Measurements from ENCODE around the gene NXF1.

DNA sequence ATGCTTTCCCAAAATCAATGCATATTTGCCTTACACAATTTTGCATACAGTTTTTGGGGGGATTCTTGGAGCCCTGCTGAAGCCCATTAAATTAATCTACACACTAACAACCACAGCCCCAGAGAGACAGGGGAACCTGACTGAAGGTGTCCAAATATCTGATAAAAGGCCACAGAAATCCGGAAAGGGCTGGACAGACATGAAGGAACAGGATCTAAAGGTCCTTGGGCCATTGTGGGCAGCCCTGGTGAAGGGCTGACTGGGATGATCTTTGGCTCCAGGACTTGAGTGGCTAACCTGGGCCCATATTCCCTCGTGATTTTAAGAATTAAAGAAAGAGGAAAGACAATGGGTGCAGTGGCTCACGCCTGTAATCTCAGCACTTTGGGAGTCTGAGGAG, 40.9 kb upstream of the NXF1 start:
- TF ChIP-seq, protein P1, sequence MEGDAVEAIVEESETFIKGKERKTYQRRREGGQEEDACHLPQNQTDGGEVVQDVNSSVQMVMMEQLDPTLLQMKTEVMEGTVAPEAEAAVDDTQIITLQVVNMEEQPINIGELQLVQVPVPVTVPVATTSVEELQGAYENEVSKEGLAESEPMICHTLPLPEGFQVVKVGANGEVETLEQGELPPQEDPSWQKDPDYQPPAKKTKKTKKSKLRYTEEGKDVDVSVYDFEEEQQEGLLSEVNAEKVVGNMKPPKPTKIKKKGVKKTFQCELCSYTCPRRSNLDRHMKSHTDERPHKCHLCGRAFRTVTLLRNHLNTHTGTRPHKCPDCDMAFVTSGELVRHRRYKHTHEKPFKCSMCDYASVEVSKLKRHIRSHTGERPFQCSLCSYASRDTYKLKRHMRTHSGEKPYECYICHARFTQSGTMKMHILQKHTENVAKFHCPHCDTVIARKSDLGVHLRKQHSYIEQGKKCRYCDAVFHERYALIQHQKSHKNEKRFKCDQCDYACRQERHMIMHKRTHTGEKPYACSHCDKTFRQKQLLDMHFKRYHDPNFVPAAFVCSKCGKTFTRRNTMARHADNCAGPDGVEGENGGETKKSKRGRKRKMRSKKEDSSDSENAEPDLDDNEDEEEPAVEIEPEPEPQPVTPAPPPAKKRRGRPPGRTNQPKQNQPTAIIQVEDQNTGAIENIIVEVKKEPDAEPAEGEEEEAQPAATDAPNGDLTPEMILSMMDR (optimal IDR thresholded peaks at IDR 0.05 in 1 of 3, IDR thresholded peaks at IDR 0.05 in 1 of 3, conservative IDR thresholded peaks at IDR 0.05 in 1 of 3; ENCODE audit: extremely low read depth in 1 of 3, insufficient read depth in 2 of 3, low read length in 3 of 3): no peak
- no peak for TF ChIP-seq EZH2 (IDR thresholded peaks at IDR 0.05; ENCODE audit: low read length)
